ENCODE results near the gene RAB13. TPM values are rescaled to one million over a fixed set of nuclear protein-coding genes. Genes with fewer than 3 reads are reported as not detected.

Gene RAB13
- total and polyA plus RNA-seq, 2 of the 13 experiments (the other 11 are each of a cell fraction or from before 2014, with no cell fraction given): 15.9 to 24.7 TPM

DNA sequence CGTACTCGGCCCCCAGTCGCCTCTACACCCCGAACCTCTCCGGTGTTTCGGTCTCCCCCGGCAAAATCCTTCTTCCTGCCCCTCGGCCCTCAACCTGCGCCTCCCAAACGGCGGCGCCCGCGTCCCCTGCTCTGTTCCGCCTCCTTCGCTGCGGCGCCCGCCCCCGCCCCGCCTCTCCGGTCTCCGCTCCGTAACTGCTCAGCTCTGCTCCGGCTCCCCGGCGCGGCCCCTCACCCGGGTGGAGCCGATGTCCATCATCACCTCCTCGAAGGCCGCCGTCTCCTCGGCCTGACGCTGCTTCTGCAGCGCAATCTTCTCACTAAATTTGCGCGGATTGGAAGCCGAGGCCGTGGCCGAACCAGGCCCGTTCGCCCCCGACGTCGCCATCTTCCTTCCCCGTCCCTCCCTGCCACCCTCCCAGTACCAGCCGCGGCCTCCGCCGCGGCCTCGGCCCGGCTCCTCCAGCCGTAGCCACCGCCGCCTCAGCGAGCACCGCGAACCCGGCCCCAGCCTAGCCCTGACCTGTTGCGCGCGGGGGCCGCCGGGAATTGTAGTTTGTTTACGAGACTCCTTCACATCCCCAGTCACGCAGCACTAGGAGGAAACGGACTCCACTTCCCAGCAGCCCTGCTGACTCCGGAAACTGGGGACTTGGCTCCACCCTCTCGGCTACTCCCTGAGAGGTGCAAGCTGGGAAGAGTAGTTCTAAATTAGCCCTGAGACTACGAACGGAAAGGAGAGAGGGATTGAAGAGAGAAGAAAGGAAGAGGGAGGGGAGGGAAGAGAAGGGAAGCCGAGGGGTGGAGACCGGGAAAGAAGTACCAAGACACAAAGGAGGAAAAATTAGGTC, 27.8 kb downstream of the RAB13 start, which contains the start of gene CRTC2:
TSS of gene CRTC2 (minus strand) at position 502 of the 850 bp plus-strand sequence. CDS start at position 387, 115 bp downstream.
- Histone ChIP-seq H3K9ac (ENCODE audit: insufficient read depth, low read depth, low read length) (peak within 1 kb of the TSS; percentile 85), H3K79me2 (ENCODE audit: insufficient read depth, low read length) (peaks cover 58% of the 10 kb centered on the region), H3K4me3 (replicated peaks in 1 of 3; ENCODE audit: insufficient read depth in 1 of 3, low read depth in 2 of 3, low read length in 3 of 3) (peak within 1 kb of the TSS; percentile 89 to 99 (median 92)), H3K27me3 (ENCODE audit: control insufficient read depth in 1 of 2, insufficient read depth in 2 of 2, low read length in 2 of 2) (peaks cover 0 to 7% of the 10 kb centered on the region in 2 experiments; a peak in 1 of 5 replicates), H4K20me1 (ENCODE audit: insufficient read depth, low read length) (peaks cover 7% of the 10 kb centered on the region; the same call in 1 of the 2 replicates), H2AFZ (ENCODE audit: low read length) (no peak within 1 kb of the TSS), H3K4me2 (ENCODE audit: low read depth, low read length) (peak within 1 kb of the TSS; percentile 89), H3K36me3 (replicated peaks in 1 of 2; ENCODE audit: control insufficient read depth in 1 of 2, insufficient read depth in 2 of 2, low read length in 2 of 2) (peaks cover 0 to 16% of the 10 kb centered on the region in 2 experiments; a peak in 3 of 5 replicates), H3K27ac (ENCODE audit: extremely low read length, insufficient read depth, low read length) (peak within 1 kb of the TSS; percentile 75), H3K9me3 (ENCODE audit: low read length) (no peaks in the 10 kb centered on the region), H3K4me1 (ENCODE audit: insufficient read depth, low read length) (peaks cover 67% of the 10 kb centered on the region)
- ATAC-seq (peak; percentile 81), FAIRE-seq (peak; percentile 92), DNase-seq (ENCODE audit: low spot score) (peak; percentile 96)
- ChIA-PET CTCF (ENCODE audit: low intra/inter-chr PET ratio, low total read pairs) (interaction anchor here (0.8 kb wide), 1 partner anchor 9 kb away, joined by 3 read pairs; no protein-coding TSS in a partner anchor), POLR2A (interaction anchor here (0.9 to 7.0 kb wide), 8 partner anchors 9 to 44 kb away, joined by 3 to 89 read pairs (median 10); partner anchors contain the start of genes CREB3L4, DENND4B, GATAD2B and JTB)
- intact Hi-C loops (cut with micrococcal nuclease; ENCODE audit: unreplicated experiment) (loop anchor here (5.0 kb wide), 1 partner anchor 36 kb away; the partner anchor contains the start of gene GATAD2B), in situ Hi-C loops (cut with HindIII; ENCODE audit: extremely low pct_ligation_motif_present, low pct_unique_long_range_greater_than_20kb) (no loop called here)
- no TSS peak for BruUV-seq (replicated peaks)
- 1% methylated on average over 58 of the region's 75 CpGs for WGBS (ENCODE audit: low lambda C conversion rate)
- TF ChIP-seq ZNF614 (CRISPR knock-in tag; IDR thresholded peaks at IDR 0.05; ENCODE audit: borderline replicate concordance) (0 out of 2 replicates have a peak, but pooled peaks have one; percentile 31), RBFOX2 (IDR thresholded peaks at IDR 0.05; ENCODE audit: low read depth, low read length) (peak; percentile 93), ZNF350 (CRISPR knock-in tag; IDR thresholded peaks at IDR 0.05; ENCODE audit: borderline replicate concordance, low read depth) (0 out of 2 replicates have a peak, but pooled peaks have one; percentile 41), ZNF777 (CRISPR knock-in tag; IDR thresholded peaks at IDR 0.05) (peak; percentile 76), FOXM1 (CRISPR knock-in tag; IDR thresholded peaks at IDR 0.05) (no peak; the same call in 1 of the 2 replicates), ZNF484 (CRISPR knock-in tag; IDR thresholded peaks at IDR 0.05; ENCODE audit: borderline replicate concordance, low read depth) (no peak), SP140L (CRISPR knock-in tag; IDR thresholded peaks at IDR 0.05; ENCODE audit: borderline replicate concordance) (no peak), ZNF772 (CRISPR knock-in tag; IDR thresholded peaks at IDR 0.05) (0 out of 2 replicates have a peak, but pooled peaks have one; percentile 35), KAT8 (CRISPR knock-in tag; IDR thresholded peaks at IDR 0.05) (peak; percentile 79; the same call in 1 of the 2 replicates), SSRP1 (CRISPR knock-in tag; IDR thresholded peaks at IDR 0.05) (no peak), TBL1XR1 (IDR thresholded peaks at IDR 0.05; ENCODE audit: borderline replicate concordance, low read length, partially characterized antibody) (peak; percentile 87), ZNF256 (CRISPR knock-in tag; conservative IDR thresholded peaks at IDR 0.05) (peak; percentile 88), ZFP62 (CRISPR knock-in tag; IDR thresholded peaks at IDR 0.05) (peak; percentile 87; the same call in 1 of the 2 replicates), POGZ (CRISPR knock-in tag; IDR thresholded peaks at IDR 0.05) (0 out of 2 replicates have a peak, but pooled peaks have one; percentile 43), SP5 (CRISPR knock-in tag; IDR thresholded peaks at IDR 0.05; ENCODE audit: borderline replicate concordance, low read depth) (peak; percentile 42; the same call in 1 of the 2 replicates), ZNF660 (CRISPR knock-in tag; IDR thresholded peaks at IDR 0.05; ENCODE audit: borderline replicate concordance, low read depth) (0 out of 2 replicates have a peak, but pooled peaks have one; percentile 58), ZNF143 (CRISPR knock-in tag; IDR thresholded peaks at IDR 0.05) (peak; percentile 97)
- TF ChIP-seq, protein P1, sequence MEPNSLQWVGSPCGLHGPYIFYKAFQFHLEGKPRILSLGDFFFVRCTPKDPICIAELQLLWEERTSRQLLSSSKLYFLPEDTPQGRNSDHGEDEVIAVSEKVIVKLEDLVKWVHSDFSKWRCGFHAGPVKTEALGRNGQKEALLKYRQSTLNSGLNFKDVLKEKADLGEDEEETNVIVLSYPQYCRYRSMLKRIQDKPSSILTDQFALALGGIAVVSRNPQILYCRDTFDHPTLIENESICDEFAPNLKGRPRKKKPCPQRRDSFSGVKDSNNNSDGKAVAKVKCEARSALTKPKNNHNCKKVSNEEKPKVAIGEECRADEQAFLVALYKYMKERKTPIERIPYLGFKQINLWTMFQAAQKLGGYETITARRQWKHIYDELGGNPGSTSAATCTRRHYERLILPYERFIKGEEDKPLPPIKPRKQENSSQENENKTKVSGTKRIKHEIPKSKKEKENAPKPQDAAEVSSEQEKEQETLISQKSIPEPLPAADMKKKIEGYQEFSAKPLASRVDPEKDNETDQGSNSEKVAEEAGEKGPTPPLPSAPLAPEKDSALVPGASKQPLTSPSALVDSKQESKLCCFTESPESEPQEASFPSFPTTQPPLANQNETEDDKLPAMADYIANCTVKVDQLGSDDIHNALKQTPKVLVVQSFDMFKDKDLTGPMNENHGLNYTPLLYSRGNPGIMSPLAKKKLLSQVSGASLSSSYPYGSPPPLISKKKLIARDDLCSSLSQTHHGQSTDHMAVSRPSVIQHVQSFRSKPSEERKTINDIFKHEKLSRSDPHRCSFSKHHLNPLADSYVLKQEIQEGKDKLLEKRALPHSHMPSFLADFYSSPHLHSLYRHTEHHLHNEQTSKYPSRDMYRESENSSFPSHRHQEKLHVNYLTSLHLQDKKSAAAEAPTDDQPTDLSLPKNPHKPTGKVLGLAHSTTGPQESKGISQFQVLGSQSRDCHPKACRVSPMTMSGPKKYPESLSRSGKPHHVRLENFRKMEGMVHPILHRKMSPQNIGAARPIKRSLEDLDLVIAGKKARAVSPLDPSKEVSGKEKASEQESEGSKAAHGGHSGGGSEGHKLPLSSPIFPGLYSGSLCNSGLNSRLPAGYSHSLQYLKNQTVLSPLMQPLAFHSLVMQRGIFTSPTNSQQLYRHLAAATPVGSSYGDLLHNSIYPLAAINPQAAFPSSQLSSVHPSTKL (CRISPR knock-in tag; IDR thresholded peaks at IDR 0.05): peak; percentile 29; the same call in 1 of the 2 replicates
- TF ChIP-seq, protein P2, sequence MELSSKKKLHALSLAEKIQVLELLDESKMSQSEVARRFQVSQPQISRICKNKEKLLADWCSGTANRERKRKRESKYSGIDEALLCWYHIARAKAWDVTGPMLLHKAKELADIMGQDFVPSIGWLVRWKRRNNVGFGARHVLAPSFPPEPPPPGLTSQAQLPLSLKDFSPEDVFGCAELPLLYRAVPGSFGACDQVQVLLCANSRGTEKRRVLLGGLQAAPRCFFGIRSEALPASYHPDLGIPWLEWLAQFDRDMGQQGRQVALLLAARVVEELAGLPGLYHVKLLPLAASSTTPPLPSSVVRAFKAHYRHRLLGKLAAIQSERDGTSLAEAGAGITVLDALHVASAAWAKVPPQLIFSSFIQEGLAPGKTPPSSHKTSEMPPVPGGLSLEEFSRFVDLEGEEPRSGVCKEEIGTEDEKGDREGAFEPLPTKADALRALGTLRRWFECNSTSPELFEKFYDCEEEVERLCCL (CRISPR knock-in tag; IDR thresholded peaks at IDR 0.05; ENCODE audit: borderline replicate concordance): no peak
